GM08714 (cell line): Measurements from ENCODE around the gene ING4.

Experiments used
- H3K4me3 ChIP-seq: fragments of 200-500 bp; sonication (Bioruptor generic); 2 replicates; pipeline ENCODE4 v1.5.1; 2014; ENCODE audit warnings: mild to moderate bottlenecking, low read length, inconsistent platforms
- ZNF274 ChIP-seq: IDR thresholded peaks from 2 replicates; pipeline ENCODE4 v1.6.1; 2012; ENCODE audit warnings: mild to moderate bottlenecking, low read depth, low read length

The ING4 gene

GRCh38 chr12:6653342-6653741 lies 9.6 kb downstream of the ING4 start:
- TF ChIP-seq ZNF274 = no peak
- no peak overlapping the region for H3K4me3 ChIP-seq

GRCh38 chr12:6652391-6652790 lies 10.5 kb downstream of the ING4 start:
- H3K4me3 ChIP-seq = no peak overlapping the region
- no peak for TF ChIP-seq ZNF274

- no peak overlapping the region for H3K4me3 ChIP-seq
- TF ChIP-seq ZNF274 = no peak
These were observed 12.1 kb downstream of the ING4 start for GRCh38 chr12:6650832-6651231.

- TF ChIP-seq ZNF274 = no peak
- H3K4me3 ChIP-seq = peak within 1 kb of the TSS; percentile 35; the same call in 1 of the 2 replicates
These were observed 15.8 kb downstream of the ING4 start, which contains the start of gene ACRBP for GRCh38 chr12:6647083-6647604. TSS of gene ACRBP (minus strand) at chr12:6647432. CDS start at chr12:6647366, 66 bp downstream.

- TF ChIP-seq ZNF274 = no peak
- peak overlapping the region; percentile 35; the same call in 1 of the 2 replicates for H3K4me3 ChIP-seq
These were observed 16.4 kb downstream of the ING4 start for GRCh38 chr12:6646276-6647082.

GRCh38 chr12:6644903-6645302 lies 18.0 kb downstream of the ING4 start:
- no peak overlapping the region for H3K4me3 ChIP-seq

GRCh38 chr12:6644257-6644596 lies 18.7 kb downstream of the ING4 start:
- TF ChIP-seq ZNF274 = peak; percentile 79

More at GRCh38 chr12:6644903-6645302, 18.0 kb downstream of the ING4 start:
- TF ChIP-seq ZNF274 = no peak

GRCh38 chr12:6643569-6644256 lies 19.2 kb downstream of the ING4 start:
- H3K4me3 ChIP-seq = no peak overlapping the region

More at GRCh38 chr12:6644257-6644596, 18.7 kb downstream of the ING4 start:
- H3K4me3 ChIP-seq = no peak overlapping the region

GRCh38 chr12:6641131-6641530 lies 21.8 kb downstream of the ING4 start:
- no peak overlapping the region for H3K4me3 ChIP-seq
- TF ChIP-seq ZNF274 = no peak

More at GRCh38 chr12:6643569-6644256, 19.2 kb downstream of the ING4 start:
- TF ChIP-seq ZNF274 = peak; percentile 92

- no peak for TF ChIP-seq ZNF274
- H3K4me3 ChIP-seq = no peak overlapping the region
These were observed 22.4 kb downstream of the ING4 start for GRCh38 chr12:6640497-6640896.

- TF ChIP-seq ZNF274 = no peak
- H3K4me3 ChIP-seq = no peak overlapping the region
These were observed 23.6 kb downstream of the ING4 start for GRCh38 chr12:6639151-6639801.

GRCh38 chr12:6638305-6638704 lies 24.6 kb downstream of the ING4 start:
- no peak for TF ChIP-seq ZNF274
- H3K4me3 ChIP-seq = no peak overlapping the region

GRCh38 chr12:6635856-6636531 lies 26.9 kb downstream of the ING4 start, which contains the start of gene LPAR5:
TSS of gene LPAR5 (minus strand) at chr12:6635959. CDS start at chr12:6621248, 14,711 bp downstream.
- peak within 1 kb of the TSS; percentile 5; the same call in 1 of the 2 replicates for H3K4me3 ChIP-seq
- TF ChIP-seq ZNF274 = no peak
